Ishikawa (cell line): ENCODE data around the gene GPR18.

Experiments
- CEBPB ChIP-seq: IDR thresholded peaks from 2 replicates; pipeline ENCODE4 v1.6.1; 2012
- CREB1 ChIP-seq: IDR thresholded peaks from 2 replicates; pipeline ENCODE4 v1.6.1; 2012; ENCODE audit warnings: low read depth
- EGR1 ChIP-seq: IDR thresholded peaks from 2 replicates; pipeline ENCODE4 v1.6.1; 2012
- EP300 ChIP-seq: IDR thresholded peaks from 2 replicates; pipeline ENCODE4 v1.6.1; 2012; ENCODE audit warnings: borderline replicate concordance
- FOXM1 ChIP-seq: IDR thresholded peaks from 2 replicates; pipeline ENCODE4 v1.6.1; 2012; ENCODE audit warnings: low read depth, borderline replicate concordance
- NFIC ChIP-seq: IDR thresholded peaks from 2 replicates; pipeline ENCODE4 v1.6.1; 2012
- RAD21 ChIP-seq: IDR thresholded peaks from 2 replicates; pipeline ENCODE4 v1.6.1; 2012; ENCODE audit warnings: low read depth
- REST ChIP-seq: IDR thresholded peaks from 2 replicates; pipeline ENCODE4 v1.6.1; 2012; ENCODE audit warnings: low read depth, mild to moderate bottlenecking
- TAF1 ChIP-seq: IDR thresholded peaks from 2 replicates; pipeline ENCODE4 v1.6.1; 2012; ENCODE audit warnings: low read depth, mild to moderate bottlenecking
- TCF12 ChIP-seq: IDR thresholded peaks from 2 replicates; pipeline ENCODE4 v1.6.1; 2012; ENCODE audit warnings: low read depth
- TEAD4 ChIP-seq: IDR thresholded peaks from 2 replicates; pipeline ENCODE4 v1.6.1; 2012
- USF1 ChIP-seq: IDR thresholded peaks from 2 replicates; pipeline ENCODE4 v1.6.1; 2012
- YY1 ChIP-seq: IDR thresholded peaks from 2 replicates; pipeline ENCODE4 v1.6.1; 2012; ENCODE audit warnings: low read depth
- ZBTB7A ChIP-seq: IDR thresholded peaks from 2 replicates; pipeline ENCODE4 v1.6.1; 2012; ENCODE audit warnings: low read depth
- TF ChIP-seq, protein P1 (sequence below): IDR thresholded peaks from 2 replicates; pipeline ENCODE4 v1.6.1; 2012

Gene GPR18

GRCh38 chr13:99256709-99257108 is 1.5 kb downstream of the GPR18 start:
- TF ChIP-seq, protein P1, sequence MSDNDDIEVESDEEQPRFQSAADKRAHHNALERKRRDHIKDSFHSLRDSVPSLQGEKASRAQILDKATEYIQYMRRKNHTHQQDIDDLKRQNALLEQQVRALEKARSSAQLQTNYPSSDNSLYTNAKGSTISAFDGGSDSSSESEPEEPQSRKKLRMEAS, result no peak
- TF ChIP-seq RAD21, result no peak
- TF ChIP-seq CREB1, result no peak
- TF ChIP-seq FOXM1, result no peak
- TF ChIP-seq EGR1, result no peak
- TF ChIP-seq EP300, result no peak
- TF ChIP-seq CEBPB, result no peak
- no peak for TF ChIP-seq REST
- no peak for TF ChIP-seq TEAD4
- TF ChIP-seq YY1, result no peak
- no peak for TF ChIP-seq USF1

- TF ChIP-seq, protein P1, result no peak
- TF ChIP-seq CEBPB (no peak), FOXM1 (no peak), EP300 (no peak), ZBTB7A (no peak), RAD21 (no peak), NFIC (no peak), TEAD4 (no peak), REST (no peak), USF1 (no peak), EGR1 (no peak), YY1 (no peak), TCF12 (no peak), TAF1 (no peak), CREB1 (no peak)
Observed at GRCh38 chr13:99256283-99256682, 1.9 kb downstream of the GPR18 start.

DNA sequence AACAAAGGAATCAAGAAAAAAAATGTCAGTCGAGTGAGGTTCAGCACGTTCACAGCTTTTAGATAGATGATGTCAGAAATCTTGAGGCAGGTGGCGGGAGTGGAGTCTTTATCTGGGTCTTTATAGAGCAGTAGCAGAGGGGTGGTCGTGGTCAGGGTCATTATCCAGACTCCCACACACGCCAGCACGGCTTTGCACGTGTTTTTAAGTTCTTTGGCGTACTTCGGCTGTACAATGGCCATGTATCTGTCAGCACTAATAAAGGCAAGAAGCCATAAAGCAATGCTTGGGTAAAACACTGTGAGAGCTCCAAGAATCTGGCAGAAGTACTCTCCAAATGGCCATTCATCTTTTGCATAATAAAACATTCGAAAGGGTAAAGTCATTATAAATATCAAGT is 2.9 kb downstream of the GPR18 start:
- TF ChIP-seq TEAD4 (no peak), ZBTB7A (no peak)

DNA sequence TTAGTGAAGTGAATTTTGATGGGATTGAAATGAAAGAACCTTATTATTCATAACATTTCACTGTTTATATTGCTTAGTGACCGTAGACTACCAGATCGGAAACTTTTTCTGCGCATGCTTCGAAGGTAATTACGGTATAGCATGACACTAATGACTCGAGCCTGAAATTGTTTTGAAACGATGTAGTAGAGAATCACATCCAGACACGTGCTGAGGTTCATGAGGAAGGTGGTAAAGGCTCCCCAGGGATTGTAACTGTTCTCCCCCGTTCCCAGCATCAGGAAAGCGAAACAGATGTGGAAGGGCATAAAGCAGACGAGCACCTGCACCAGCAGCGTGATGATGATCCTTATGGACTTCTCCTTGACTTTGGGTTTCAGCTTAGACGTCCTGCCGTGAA is 3.3 kb downstream of the GPR18 start:
- TF ChIP-seq TCF12, result no peak
- TF ChIP-seq NFIC, result no peak
- no peak for TF ChIP-seq TAF1
- TF ChIP-seq CEBPB, result no peak
- no peak for TF ChIP-seq USF1
- no peak for TF ChIP-seq EP300
- no peak for TF ChIP-seq TEAD4
- TF ChIP-seq FOXM1, result no peak
- TF ChIP-seq EGR1, result no peak
- TF ChIP-seq YY1, result no peak
- TF ChIP-seq CREB1, result no peak
- TF ChIP-seq RAD21, result no peak
- no peak for TF ChIP-seq REST

DNA sequence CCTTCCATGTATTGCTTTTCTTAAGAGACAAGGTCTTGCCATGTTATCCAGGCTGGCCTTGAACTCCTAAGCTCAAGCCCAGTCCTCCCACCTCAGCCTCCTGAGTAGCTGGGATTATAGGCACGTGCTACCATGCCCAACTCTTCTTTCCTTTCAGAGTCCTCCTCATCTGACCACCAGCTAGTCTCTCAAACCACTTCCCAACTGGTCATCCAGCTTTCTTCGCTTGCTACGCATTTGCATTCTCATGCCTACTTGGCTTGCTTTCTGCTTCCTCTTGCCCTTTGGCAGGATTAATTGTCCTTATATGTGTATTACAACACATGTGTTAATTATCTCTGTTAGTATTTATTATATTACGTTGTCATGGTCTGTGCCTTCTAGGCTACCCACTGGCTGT is 6.3 kb downstream of the GPR18 start:
- TF ChIP-seq USF1, result no peak
- TF ChIP-seq EP300, result no peak
- TF ChIP-seq, protein P1, result no peak
- no peak for TF ChIP-seq NFIC
- no peak for TF ChIP-seq REST
- TF ChIP-seq TCF12, result no peak
- no peak for TF ChIP-seq RAD21
- TF ChIP-seq TAF1, result no peak
- TF ChIP-seq CEBPB, result no peak
- TF ChIP-seq EGR1, result no peak
- no peak for TF ChIP-seq YY1
